Adrenal gland (tissue), 5 donors: ENCODE data around the gene MAST4.

Experiments
- POLR2A ChIP-seq, 2 donors: fragments of 450-650 bp; IDR thresholded peaks; one replicate each; pipeline ENCODE4 v1.6.1; 2017; ENCODE audit warnings: antibody characterized with exemption in 2 of 2, mild to moderate bottlenecking in 2 of 2, moderate library complexity in 1 of 2
- TF ChIP-seq, protein P1 (sequence below), 6 experiments: fragments of 450-650 bp in 4 of 6; fragments of 200-600 bp in 2 of 6; sonication (generic) in 1 of 6; IDR thresholded peaks; 1 replicate in 5 of 6; 2 replicates in 1 of 6; pipeline versions ENCODE4 v1.5.1 to v1.8.0; 2016 to 2021; ENCODE audit warnings: antibody characterized with exemption in 6 of 6, mild to moderate bottlenecking in 2 of 6, moderate library complexity in 1 of 6
- donor health status: DM: no; HTN: no; CAD: no.

DNA sequence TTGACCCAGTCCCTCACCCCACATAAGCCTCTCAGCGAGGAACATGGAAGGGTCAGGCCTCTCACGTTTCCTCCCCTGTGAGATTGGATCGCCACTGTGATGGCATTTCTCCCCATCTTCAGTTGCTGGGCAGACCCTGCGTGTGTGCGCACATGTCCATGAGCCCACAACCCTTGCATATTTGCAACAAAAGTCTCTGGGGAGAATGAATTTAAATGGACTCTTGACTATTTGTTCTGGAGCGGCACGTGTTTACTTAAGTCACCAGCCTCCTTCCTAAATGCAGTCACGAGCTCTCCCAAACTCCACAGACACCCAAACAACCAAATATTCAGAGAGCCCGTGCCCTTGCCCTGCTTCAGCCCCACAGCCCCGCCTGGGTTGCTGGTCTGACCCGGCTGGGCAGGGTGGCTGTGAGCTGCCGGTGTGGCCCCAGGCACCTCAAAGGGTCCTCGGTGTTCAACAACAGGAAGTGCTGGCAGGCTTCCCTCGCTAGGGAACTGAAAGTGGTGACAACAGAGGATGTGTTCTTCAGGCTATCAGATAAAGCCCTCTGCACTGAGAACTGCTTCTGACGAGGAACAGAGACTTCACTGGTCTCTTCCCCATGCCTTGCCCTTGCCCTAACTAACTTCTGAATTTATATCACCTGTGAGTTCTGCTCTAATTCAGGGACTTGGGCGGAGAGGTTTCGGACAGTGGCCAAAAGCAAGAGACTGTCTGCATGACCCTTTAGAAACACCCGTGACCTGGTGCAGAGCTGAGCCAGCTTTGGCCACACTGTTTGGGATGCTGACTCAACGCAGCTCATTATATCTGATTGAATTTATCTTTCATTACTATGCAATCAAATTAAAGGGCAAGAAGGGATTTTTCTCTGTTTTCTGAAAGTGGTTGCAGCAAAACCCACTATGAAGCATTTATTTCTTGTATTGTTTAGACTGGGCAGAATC is 619.6 kb downstream of the MAST4 start:
- TF ChIP-seq, protein P1, sequence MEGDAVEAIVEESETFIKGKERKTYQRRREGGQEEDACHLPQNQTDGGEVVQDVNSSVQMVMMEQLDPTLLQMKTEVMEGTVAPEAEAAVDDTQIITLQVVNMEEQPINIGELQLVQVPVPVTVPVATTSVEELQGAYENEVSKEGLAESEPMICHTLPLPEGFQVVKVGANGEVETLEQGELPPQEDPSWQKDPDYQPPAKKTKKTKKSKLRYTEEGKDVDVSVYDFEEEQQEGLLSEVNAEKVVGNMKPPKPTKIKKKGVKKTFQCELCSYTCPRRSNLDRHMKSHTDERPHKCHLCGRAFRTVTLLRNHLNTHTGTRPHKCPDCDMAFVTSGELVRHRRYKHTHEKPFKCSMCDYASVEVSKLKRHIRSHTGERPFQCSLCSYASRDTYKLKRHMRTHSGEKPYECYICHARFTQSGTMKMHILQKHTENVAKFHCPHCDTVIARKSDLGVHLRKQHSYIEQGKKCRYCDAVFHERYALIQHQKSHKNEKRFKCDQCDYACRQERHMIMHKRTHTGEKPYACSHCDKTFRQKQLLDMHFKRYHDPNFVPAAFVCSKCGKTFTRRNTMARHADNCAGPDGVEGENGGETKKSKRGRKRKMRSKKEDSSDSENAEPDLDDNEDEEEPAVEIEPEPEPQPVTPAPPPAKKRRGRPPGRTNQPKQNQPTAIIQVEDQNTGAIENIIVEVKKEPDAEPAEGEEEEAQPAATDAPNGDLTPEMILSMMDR (IDR thresholded peaks at IDR 0.05) = no peak
- TF ChIP-seq POLR2A (IDR thresholded peaks at IDR 0.05) = no peak
